ENCODE data around the gene RABGAP1. TPM values are rescaled to one million over a fixed set of nuclear protein-coding genes. Genes with fewer than 3 reads are reported as not detected.

The RABGAP1 gene
- total RNA-seq, 1 experiment from 2014 or later = 64.0 TPM

GRCh38 chr9:123116036-123116435, 175.2 kb downstream of the RABGAP1 start:
- CTCF ChIA-PET = no interaction called here

GRCh38 chr9:123119566-123119965, 178.7 kb downstream of the RABGAP1 start:
- ChIA-PET CTCF (no interaction called here), POLR2A (ENCODE audit: low non-redundant PET) (interaction anchor here (0.5 kb wide), 1 partner anchor 19 kb away, joined by 8 read pairs; no protein-coding TSS in a partner anchor)
- no TSS peak for BruUV-seq (replicated peaks)
- Histone ChIP-seq H3K4me3 (ENCODE audit: low read depth, low read length, poor library complexity, severe bottlenecking) (no peak overlapping the region), H3K4me1 (ENCODE audit: insufficient read depth, low read length, poor library complexity, severe bottlenecking) (peaks cover 24% of the 10 kb centered on the region), H3K27me3 (replicated peaks; ENCODE audit: insufficient read depth, low read depth, low read length, poor library complexity) (no peaks in the 10 kb centered on the region), H3K36me3 (ENCODE audit: insufficient read depth, low read length, poor library complexity, severe bottlenecking) (peaks cover 11% of the 10 kb centered on the region), H3K27ac (ENCODE audit: low read depth, low read length, poor library complexity, severe bottlenecking) (no peak overlapping the region), H3K9me3 (ENCODE audit: low read depth, low read length, poor library complexity, severe bottlenecking) (no peaks in the 10 kb centered on the region)
- intact Hi-C loops (cut with micrococcal nuclease; ENCODE audit: unreplicated experiment) = no loop called here
- TF ChIP-seq EZH2 (IDR thresholded peaks at IDR 0.05; ENCODE audit: borderline replicate concordance, low read depth, low read length, poor library complexity, severe bottlenecking) = no peak
- TF ChIP-seq CTCF (conservative IDR thresholded peaks at IDR 0.05; ENCODE audit: low read depth, low read length) = no peak
- DNase-seq (ENCODE audit: low spot score) = no peak

More at GRCh38 chr9:123116036-123116435, 175.2 kb downstream of the RABGAP1 start:
- TF ChIP-seq EZH2 (IDR thresholded peaks at IDR 0.05; ENCODE audit: borderline replicate concordance, low read depth, low read length, poor library complexity, severe bottlenecking) (no peak), CTCF (conservative IDR thresholded peaks at IDR 0.05; ENCODE audit: low read depth, low read length) (no peak)
- intact Hi-C loops (cut with micrococcal nuclease; ENCODE audit: unreplicated experiment) = no loop called here
- Histone ChIP-seq H3K36me3 (ENCODE audit: insufficient read depth, low read length, poor library complexity, severe bottlenecking) (peaks cover 11% of the 10 kb centered on the region), H3K27me3 (replicated peaks; ENCODE audit: insufficient read depth, low read depth, low read length, poor library complexity) (no peaks in the 10 kb centered on the region), H3K9me3 (ENCODE audit: low read depth, low read length, poor library complexity, severe bottlenecking) (no peaks in the 10 kb centered on the region), H3K4me3 (ENCODE audit: low read depth, low read length, poor library complexity, severe bottlenecking) (no peak overlapping the region), H3K4me1 (ENCODE audit: insufficient read depth, low read length, poor library complexity, severe bottlenecking) (peaks cover 23% of the 10 kb centered on the region), H3K27ac (ENCODE audit: low read depth, low read length, poor library complexity, severe bottlenecking) (no peak overlapping the region)
- DNase-seq (ENCODE audit: low spot score) = no peak
- POLR2A ChIA-PET (ENCODE audit: low non-redundant PET) = no interaction called here
- no TSS peak for BruUV-seq (replicated peaks)

GRCh38 chr9:123120131-123120530, 179.3 kb downstream of the RABGAP1 start:
- H3K27ac ChIP-seq (ENCODE audit: low read depth, low read length, poor library complexity, severe bottlenecking) = no peak overlapping the region
- POLR2A ChIA-PET (ENCODE audit: low non-redundant PET) = no interaction called here

More at GRCh38 chr9:123120131-123120530, 179.3 kb downstream of the RABGAP1 start:
- peaks cover 24% of the 10 kb centered on the region for H3K4me1 ChIP-seq (ENCODE audit: insufficient read depth, low read length, poor library complexity, severe bottlenecking)
- peak; percentile 34 for DNase-seq (ENCODE audit: low spot score)
- intact Hi-C loops (cut with micrococcal nuclease; ENCODE audit: unreplicated experiment) = no loop called here
- H3K4me3 ChIP-seq (ENCODE audit: low read depth, low read length, poor library complexity, severe bottlenecking) = no peak overlapping the region
- H3K27me3 ChIP-seq (replicated peaks; ENCODE audit: insufficient read depth, low read depth, low read length, poor library complexity) = no peaks in the 10 kb centered on the region
- H3K36me3 ChIP-seq (ENCODE audit: insufficient read depth, low read length, poor library complexity, severe bottlenecking) = peaks cover 10% of the 10 kb centered on the region
- no peaks in the 10 kb centered on the region for H3K9me3 ChIP-seq (ENCODE audit: low read depth, low read length, poor library complexity, severe bottlenecking)
- no TSS peak for BruUV-seq (replicated peaks)
- TF ChIP-seq EZH2 (IDR thresholded peaks at IDR 0.05; ENCODE audit: borderline replicate concordance, low read depth, low read length, poor library complexity, severe bottlenecking) (no peak), CTCF (conservative IDR thresholded peaks at IDR 0.05; ENCODE audit: low read depth, low read length) (no peak)
- CTCF ChIA-PET = no interaction called here

All from A673 (cell line).